Fibroblast of lung (primary cell): ENCODE data around the gene TNP2.

Source experiments
- CTCF ChIP-seq, 2 donors: IDR thresholded peaks in 1 of 2; conservative IDR thresholded peaks in 1 of 2; 1 replicate in 1 of 2; 2 replicates in 1 of 2; pipeline ENCODE4 v1.5.1; 2011 to 2012; ENCODE audit warnings: low read length in 2 of 2, control low read depth in 1 of 2, inconsistent platforms in 1 of 2, low read depth in 1 of 2, mild to moderate bottlenecking in 1 of 2
- EZH2 ChIP-seq: IDR thresholded peaks from 2 replicates; pipeline ENCODE4 v1.5.1; 2012; ENCODE audit warnings: low read length, control low read depth, mild to moderate bottlenecking; ENCODE audit errors: missing control alignments

GRCh38 chr16:11299865-11300559 is 30.9 kb upstream of the TNP2 start:
- no peak for TF ChIP-seq EZH2
- no peak for TF ChIP-seq CTCF (conservative IDR thresholded peaks at IDR 0.05 in 1 of 2, IDR thresholded peaks at IDR 0.05 in 1 of 2; ENCODE audit: low read depth in 1 of 2, low read length in 2 of 2)
